Right lobe of liver (tissue), 6 donors: ENCODE results near the gene PRMT7. TPM values are rescaled to one million over a fixed set of nuclear protein-coding genes. Genes with fewer than 3 reads are reported as not detected.
A peak's percentile ranks its signal among the peaks of the same experiment; 100 is the strongest.

Experiments used
- ATAC-seq, 4 donors: fragments of 200-7000 bp; cut with Tn5 transposase; one replicate each; pipeline ENCODE4 v1.9.1; 2020; ENCODE audit warnings: mild to moderate bottlenecking in 4 of 4, moderate library complexity in 4 of 4
- DNase-seq, 3 donors: peaks; one replicate each; pipeline ENCODE4 v3.0.0-alpha.2; 2020
- H3K27ac ChIP-seq, 3 donors: fragments of 200-600 bp; one replicate each; pipeline ENCODE4 v1.8.0; 2022
- H3K27me3 ChIP-seq, 2 donors: fragments of 200-600 bp; one replicate each; pipeline ENCODE4 v1.8.0; 2022
- H3K36me3 ChIP-seq, 4 donors: fragments of 200-600 bp; sonication (generic) in 1 of 4; one replicate each; pipeline versions ENCODE4 v1.5.1 to v1.8.0; 2017 to 2022; ENCODE audit warnings: control low read depth in 1 of 4
- H3K4me1 ChIP-seq, 4 donors: fragments of 200-600 bp; sonication (generic) in 1 of 4; one replicate each; pipeline versions ENCODE4 v1.5.1 to v1.8.0; 2017 to 2022; ENCODE audit warnings: control low read depth in 1 of 4
- H3K4me3 ChIP-seq, 3 donors: fragments of 200-600 bp; one replicate each; pipeline ENCODE4 v1.8.0; 2022
- H3K9me3 ChIP-seq, 4 donors: fragments of 200-600 bp; sonication (generic) in 1 of 4; one replicate each; pipeline versions ENCODE4 v1.5.1 to v1.8.0; 2017 to 2022; ENCODE audit warnings: control low read depth in 1 of 4
- POLR2A ChIP-seq: fragments of 450-650 bp; IDR thresholded peaks from one replicate; pipeline ENCODE4 v1.6.1; 2017; ENCODE audit warnings: antibody characterized with exemption, mild to moderate bottlenecking
- WGBS: methylation state at CpG from one replicate; pipeline ENCODE4 v1.1.6; 2018; ENCODE audit warnings: low coverage, low lambda C conversion rate; ENCODE audit not compliant: insufficient coverage; ENCODE audit errors: missing lambda C conversion rate; 5-methylcytosine and 5-hydroxymethylcytosine counted together
- intact Hi-C, 2 donors: fragments of 100-400 bp; cut with DNase I; formaldehyde crosslinking; loops; one replicate each; pipeline versions ENCODE4 v1.11.2 to v1.14.1; 2022
- total RNA-seq, 6 experiments: library from RNA; depleted of rRNA in 2 of 6; stranded (reverse); fragments of >200 nt in 2 of 6; fragmentation: NEBNext Ultra II Directional in 3 of 6; extraction: Animal tissue kit (Norgen Biotek cat#: 25700) in 3 of 6; gene quantifications; one replicate each; pipeline versions ENCODE4 v1.1.0 to v1.2.4, GENCODE V29; 2016 to 2023
- TF ChIP-seq, protein P1 (sequence below), 4 donors: fragments of 200-600 bp in 3 of 4; fragments of 450-650 bp in 1 of 4; IDR thresholded peaks; one replicate each; pipeline versions ENCODE4 v1.5.1 to v1.8.0; 2016 to 2022; ENCODE audit warnings: antibody characterized with exemption in 4 of 4, mild to moderate bottlenecking in 2 of 4
- donor health status: DM: no; HTN: yes; CAD: no.
- donor health status: DM: no; HTN: no; CAD: no.
- donor health status: DM: no; HTN: no; CAD: no.
- donor health status: DM: no; HTN: yes; CAD: no.
- donor health status: DM: no; HTN: yes; CAD: no.

PRMT7 gene
- total RNA-seq, 6 experiments from 2014 or later, result 13.1 to 28.3 (median 21.1) TPM

- DNase-seq, result peak in 2 of 3 donors; percentile 83 to 84
- H3K9me3 ChIP-seq, result no peaks in the 10 kb centered on the region
- peak overlapping the region in 2 of 3 donors; percentile 62 to 73 for H3K27ac ChIP-seq
- no peaks in the 10 kb centered on the region for H3K36me3 ChIP-seq
- peak; percentile 15 to 34 (median 32) for ATAC-seq
- intact Hi-C loops, result no loop called here
- 39% methylated on average over 7 of the region's 14 CpGs for WGBS
- TF ChIP-seq, protein P1, sequence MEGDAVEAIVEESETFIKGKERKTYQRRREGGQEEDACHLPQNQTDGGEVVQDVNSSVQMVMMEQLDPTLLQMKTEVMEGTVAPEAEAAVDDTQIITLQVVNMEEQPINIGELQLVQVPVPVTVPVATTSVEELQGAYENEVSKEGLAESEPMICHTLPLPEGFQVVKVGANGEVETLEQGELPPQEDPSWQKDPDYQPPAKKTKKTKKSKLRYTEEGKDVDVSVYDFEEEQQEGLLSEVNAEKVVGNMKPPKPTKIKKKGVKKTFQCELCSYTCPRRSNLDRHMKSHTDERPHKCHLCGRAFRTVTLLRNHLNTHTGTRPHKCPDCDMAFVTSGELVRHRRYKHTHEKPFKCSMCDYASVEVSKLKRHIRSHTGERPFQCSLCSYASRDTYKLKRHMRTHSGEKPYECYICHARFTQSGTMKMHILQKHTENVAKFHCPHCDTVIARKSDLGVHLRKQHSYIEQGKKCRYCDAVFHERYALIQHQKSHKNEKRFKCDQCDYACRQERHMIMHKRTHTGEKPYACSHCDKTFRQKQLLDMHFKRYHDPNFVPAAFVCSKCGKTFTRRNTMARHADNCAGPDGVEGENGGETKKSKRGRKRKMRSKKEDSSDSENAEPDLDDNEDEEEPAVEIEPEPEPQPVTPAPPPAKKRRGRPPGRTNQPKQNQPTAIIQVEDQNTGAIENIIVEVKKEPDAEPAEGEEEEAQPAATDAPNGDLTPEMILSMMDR (IDR thresholded peaks at IDR 0.05), result no peak
- TF ChIP-seq POLR2A, result no peak
- H3K4me1 ChIP-seq, result peaks cover 0 to 42% (median 20%) of the 10 kb centered on the region in 4 donors
- H3K4me3 ChIP-seq, result peak overlapping the region in 1 of 3 donors; percentile 1
- no peaks in the 10 kb centered on the region for H3K27me3 ChIP-seq
Observed at GRCh38 chr16:68386628-68387027, 75.8 kb downstream of the PRMT7 start.

- H3K27me3 ChIP-seq, result no peaks in the 10 kb centered on the region
- no peaks in the 10 kb centered on the region for H3K36me3 ChIP-seq
- H3K4me1 ChIP-seq, result peaks cover 0 to 42% (median 20%) of the 10 kb centered on the region in 4 donors
- intact Hi-C loops, result no loop called here
- H3K27ac ChIP-seq, result peak overlapping the region in 2 of 3 donors; percentile 62 to 77
- H3K9me3 ChIP-seq, result no peaks in the 10 kb centered on the region
- WGBS, result 30% methylated on average over 2 of the region's 9 CpGs
- DNase-seq, result peak; percentile 85 to 96 (median 96)
- no peak overlapping the region for H3K4me3 ChIP-seq
- ATAC-seq, result peak; percentile 85 to 92 (median 92)
- TF ChIP-seq, protein P1 (IDR thresholded peaks at IDR 0.05), result no peak
- no peak for TF ChIP-seq POLR2A
Observed at GRCh38 chr16:68387301-68387700, 76.5 kb downstream of the PRMT7 start.

GRCh38 chr16:68388124-68388523 lies 77.3 kb downstream of the PRMT7 start:
- TF ChIP-seq, protein P1 (IDR thresholded peaks at IDR 0.05), result no peak
- 17% methylated on average over 1 of the region's 3 CpGs for WGBS
- peak; percentile 73 to 96 (median 95) for DNase-seq

GRCh38 chr16:68389006-68389405 lies 78.2 kb downstream of the PRMT7 start:
- Histone ChIP-seq H3K36me3 (no peaks in the 10 kb centered on the region), H3K9me3 (no peaks in the 10 kb centered on the region), H3K27me3 (no peaks in the 10 kb centered on the region), H3K27ac (no peak overlapping the region), H3K4me1 (peaks cover 0 to 42% (median 20%) of the 10 kb centered on the region in 4 donors), H3K4me3 (no peak overlapping the region)
- 41% methylated on average over 5 of the region's 8 CpGs for WGBS
- no peak for ATAC-seq
- DNase-seq, result peak in 1 of 3 donors; percentile 58
- TF ChIP-seq POLR2A, result no peak
- TF ChIP-seq, protein P1 (IDR thresholded peaks at IDR 0.05), result no peak
- intact Hi-C loops, result no loop called here

More at GRCh38 chr16:68388124-68388523, 77.3 kb downstream of the PRMT7 start:
- Histone ChIP-seq H3K27me3 (no peaks in the 10 kb centered on the region), H3K4me1 (peaks cover 0 to 42% (median 20%) of the 10 kb centered on the region in 4 donors), H3K9me3 (no peaks in the 10 kb centered on the region), H3K4me3 (no peak overlapping the region), H3K27ac (peak overlapping the region in 2 of 3 donors; percentile 47 to 77), H3K36me3 (no peaks in the 10 kb centered on the region)
- intact Hi-C loops, result no loop called here
- peak; percentile 76 to 86 (median 81) for ATAC-seq
